Esophagus squamous epithelium (tissue), 5 donors: Measurements from ENCODE around the gene CAB39L. TPM values are rescaled to one million over a fixed set of nuclear protein-coding genes. Genes with fewer than 3 reads are reported as not detected.
A peak's percentile ranks its signal among the peaks of the same experiment; 100 is the strongest.

Experiments used
- DNase-seq: peaks from one replicate; lab custom pipeline; 2025; lab: John Stamatoyannopoulos, UW
- H3K27ac ChIP-seq, 4 donors: fragments of 200-600 bp; sonication (generic); one replicate each; pipeline ENCODE4 v1.5.1; 2016 to 2019; ENCODE audit warnings: mild to moderate bottlenecking in 1 of 4
- H3K27me3 ChIP-seq, 4 donors: fragments of 200-600 bp; sonication (generic); 1 replicate in 3 of 4; 2 replicates in 1 of 4; pipeline versions ENCODE4 v1.5.1 to v1.6.0; 2017 to 2021; ENCODE audit warnings: antibody characterized with exemption in 1 of 4
- H3K36me3 ChIP-seq, 3 donors: fragments of 200-600 bp; sonication (generic); one replicate each; pipeline ENCODE4 v1.5.1; 2016 to 2019
- H3K4me1 ChIP-seq, 3 donors: fragments of 200-600 bp; sonication (generic); one replicate each; pipeline ENCODE4 v1.5.1; 2017 to 2019
- H3K4me3 ChIP-seq, 4 donors: fragments of 200-600 bp; sonication (generic); 1 replicate in 3 of 4; 2 replicates in 1 of 4; pipeline ENCODE4 v1.5.1; 2016 to 2019; ENCODE audit warnings: mild to moderate bottlenecking in 2 of 4, moderate library complexity in 1 of 4
- H3K9me3 ChIP-seq, 3 donors: fragments of 200-600 bp; sonication (generic); one replicate each; pipeline ENCODE4 v1.5.1; 2016 to 2019
- POLR2A ChIP-seq, 4 donors: fragments of 450-650 bp; IDR thresholded peaks; one replicate each; pipeline ENCODE4 v1.6.1; 2017; ENCODE audit warnings: antibody characterized with exemption in 4 of 4, mild to moderate bottlenecking in 4 of 4, moderate library complexity in 3 of 4
- WGBS, 2 donors: methylation state at CpG; one replicate each; pipeline ENCODE4 v1.1.5; 2018; 5-methylcytosine and 5-hydroxymethylcytosine counted together
- intact Hi-C: fragments of 100-400 bp; cut with DNase I; formaldehyde crosslinking; loops from one replicate; pipeline ENCODE4 v1.15.0; 2022
- total RNA-seq, 4 donors: library from RNA; depleted of rRNA; stranded (reverse); fragments of >200 nt; gene quantifications; one replicate each; pipeline ENCODE4 v1.1.0, GENCODE V29; 2016
- TF ChIP-seq, protein P1 (sequence below), 6 experiments: fragments of 450-650 bp in 4 of 6; fragments of 200-600 bp in 2 of 6; sonication (generic) in 2 of 6; IDR thresholded peaks; one replicate each; pipeline ENCODE4 v1.5.1; 2016 to 2019; ENCODE audit warnings: antibody characterized with exemption in 6 of 6, mild to moderate bottlenecking in 4 of 6, moderate library complexity in 4 of 6
- donor health status: DM: yes; HTN: yes; CAD: no.

Gene CAB39L
- total RNA-seq, 4 donors from 2014 or later: 16.9 to 29.2 (median 21.2) TPM

DNA sequence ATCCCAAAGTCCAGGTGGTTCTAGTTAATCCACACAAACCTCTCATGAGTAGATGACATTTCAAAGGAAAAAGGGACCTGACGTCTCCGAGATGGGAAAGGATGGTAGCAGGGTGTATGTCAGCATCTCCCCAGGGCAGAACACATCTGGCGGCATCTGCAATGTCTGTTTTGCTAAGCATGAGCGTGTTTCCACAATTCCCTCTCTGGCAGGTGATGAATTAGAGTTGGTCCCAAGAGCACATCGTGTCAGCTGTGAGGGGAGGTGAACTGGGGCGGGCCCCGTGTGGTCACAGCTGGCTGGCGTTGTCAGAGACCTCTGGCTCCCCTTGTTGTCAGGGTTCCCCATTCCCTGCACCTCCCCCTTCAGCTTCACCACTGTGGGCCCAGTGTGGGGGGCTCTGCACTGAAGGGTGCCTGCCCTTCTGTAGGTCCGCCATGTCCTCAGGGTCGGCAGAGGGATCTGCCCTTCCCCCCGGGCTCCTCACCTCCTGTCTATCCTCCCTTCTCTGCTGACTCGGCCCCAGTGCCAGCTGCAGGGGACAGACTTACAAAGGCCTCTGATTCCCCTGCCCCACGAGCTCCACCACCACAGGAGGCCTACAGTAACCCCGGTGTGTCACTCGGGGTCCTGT lies 138.0 kb downstream of the CAB39L start:
- WGBS, 2 donors: 71 to 73% methylated on average over 9 to 13 of the region's 15 CpGs
- Histone ChIP-seq H3K27ac (peak overlapping the region in 3 of 4 donors; percentile 2 to 57 (median 57)), H3K9me3 (no peaks in the 10 kb centered on the region), H3K36me3 (peaks cover 0 to 15% (median 0%) of the 10 kb centered on the region in 3 donors), H3K4me1 (peaks cover 15 to 92% (median 34%) of the 10 kb centered on the region in 3 donors), H3K4me3 (no peak overlapping the region), H3K27me3 (no peaks in the 10 kb centered on the region)
- no peak for TF ChIP-seq POLR2A (IDR thresholded peaks at IDR 0.05)
- TF ChIP-seq, protein P1, sequence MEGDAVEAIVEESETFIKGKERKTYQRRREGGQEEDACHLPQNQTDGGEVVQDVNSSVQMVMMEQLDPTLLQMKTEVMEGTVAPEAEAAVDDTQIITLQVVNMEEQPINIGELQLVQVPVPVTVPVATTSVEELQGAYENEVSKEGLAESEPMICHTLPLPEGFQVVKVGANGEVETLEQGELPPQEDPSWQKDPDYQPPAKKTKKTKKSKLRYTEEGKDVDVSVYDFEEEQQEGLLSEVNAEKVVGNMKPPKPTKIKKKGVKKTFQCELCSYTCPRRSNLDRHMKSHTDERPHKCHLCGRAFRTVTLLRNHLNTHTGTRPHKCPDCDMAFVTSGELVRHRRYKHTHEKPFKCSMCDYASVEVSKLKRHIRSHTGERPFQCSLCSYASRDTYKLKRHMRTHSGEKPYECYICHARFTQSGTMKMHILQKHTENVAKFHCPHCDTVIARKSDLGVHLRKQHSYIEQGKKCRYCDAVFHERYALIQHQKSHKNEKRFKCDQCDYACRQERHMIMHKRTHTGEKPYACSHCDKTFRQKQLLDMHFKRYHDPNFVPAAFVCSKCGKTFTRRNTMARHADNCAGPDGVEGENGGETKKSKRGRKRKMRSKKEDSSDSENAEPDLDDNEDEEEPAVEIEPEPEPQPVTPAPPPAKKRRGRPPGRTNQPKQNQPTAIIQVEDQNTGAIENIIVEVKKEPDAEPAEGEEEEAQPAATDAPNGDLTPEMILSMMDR (IDR thresholded peaks at IDR 0.05): no peak
- DNase-seq: no peak
- intact Hi-C loops: no loop called here

DNA sequence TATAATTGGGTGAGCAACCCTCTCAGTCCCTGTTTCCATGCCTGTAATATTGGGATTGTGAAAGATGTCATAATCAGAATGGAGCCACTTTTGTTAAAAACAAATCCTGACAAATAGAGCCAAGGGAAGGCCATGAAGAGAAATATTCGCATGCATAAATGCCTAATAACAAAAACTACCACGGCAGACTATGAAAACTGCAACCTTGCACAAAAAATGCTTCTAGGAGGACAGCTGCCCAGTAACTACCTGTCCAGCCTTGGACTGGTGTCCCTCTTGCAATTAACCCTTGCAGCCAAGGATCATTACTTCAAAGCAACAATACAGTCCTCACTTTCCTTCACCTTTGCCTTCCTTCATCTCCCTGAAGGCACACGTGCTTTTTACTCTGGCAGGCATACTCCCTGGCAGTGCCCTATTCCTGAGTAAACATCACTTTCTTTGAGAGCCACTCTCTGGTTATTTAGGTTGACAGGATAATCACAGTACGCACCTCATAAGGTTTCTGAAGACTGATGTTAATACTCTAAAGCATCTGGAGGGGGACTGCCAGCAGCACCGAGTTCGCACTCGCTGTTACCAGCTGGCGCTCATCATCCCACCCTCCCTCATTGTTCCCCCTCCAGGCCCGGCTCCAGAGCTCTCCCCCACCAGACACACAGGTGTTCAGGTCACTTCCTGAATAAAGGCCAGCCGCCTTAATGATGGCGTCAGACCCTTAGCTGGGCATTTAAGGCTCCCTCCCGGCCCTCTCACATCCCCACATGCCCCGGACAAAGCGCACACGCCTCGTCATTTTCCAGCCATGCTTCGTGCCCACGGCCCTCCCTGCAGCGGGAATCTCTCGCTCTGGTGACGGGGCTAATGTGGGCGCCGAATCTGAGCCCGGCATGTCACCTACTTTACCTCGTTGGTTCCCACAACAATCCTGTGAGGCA lies 138.8 kb downstream of the CAB39L start:
- WGBS, 2 donors: 46 to 77% methylated on average over 23 of the region's 25 CpGs
- no peak for DNase-seq
- H3K36me3 ChIP-seq: peaks cover 0 to 7% (median 0%) of the 10 kb centered on the region in 3 donors
- no peak overlapping the region for H3K4me3 ChIP-seq
- H3K27ac ChIP-seq: peak overlapping the region in 3 of 4 donors; percentile 27 to 68 (median 57)
- TF ChIP-seq POLR2A (IDR thresholded peaks at IDR 0.05): no peak
- TF ChIP-seq, protein P1 (IDR thresholded peaks at IDR 0.05): no peak
- peaks cover 15 to 95% (median 34%) of the 10 kb centered on the region in 3 donors for H3K4me1 ChIP-seq
- H3K27me3 ChIP-seq: no peaks in the 10 kb centered on the region
- no peaks in the 10 kb centered on the region for H3K9me3 ChIP-seq
- intact Hi-C loops: loop anchor here (5.0 kb wide), 2 partner anchors 132 to 302 kb away; no protein-coding TSS in a partner anchor

DNA sequence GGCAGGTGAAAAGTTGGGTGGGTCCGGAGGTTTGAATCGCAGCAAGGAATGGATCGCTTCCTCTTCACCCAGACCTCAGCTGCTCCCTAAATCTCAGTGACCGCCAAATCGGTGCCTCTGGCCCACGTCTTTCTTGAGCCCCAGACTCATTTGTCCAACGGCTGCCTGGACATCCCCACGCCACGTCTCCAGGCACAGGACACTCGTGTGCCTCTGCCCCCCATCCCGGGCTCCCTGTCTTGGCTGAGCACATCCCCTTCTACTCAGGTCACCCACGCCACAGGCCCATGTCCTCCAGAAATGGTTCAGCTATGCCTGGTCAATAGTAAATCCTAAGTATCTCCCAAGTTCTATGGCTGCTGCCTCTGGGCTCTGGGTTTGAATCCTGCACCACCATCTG lies 139.5 kb downstream of the CAB39L start:
- peak overlapping the region in 3 of 4 donors; percentile 27 to 68 (median 45) for H3K27ac ChIP-seq
- intact Hi-C loops: loop anchor here (5.0 kb wide), 2 partner anchors 133 to 303 kb away; no protein-coding TSS in a partner anchor
- no peaks in the 10 kb centered on the region for H3K9me3 ChIP-seq
- no peak for TF ChIP-seq POLR2A (IDR thresholded peaks at IDR 0.05)
- TF ChIP-seq, protein P1 (IDR thresholded peaks at IDR 0.05): no peak
- no peak for DNase-seq
- peaks cover 15 to 88% (median 30%) of the 10 kb centered on the region in 3 donors for H3K4me1 ChIP-seq
- no peaks in the 10 kb centered on the region for H3K36me3 ChIP-seq
- no peaks in the 10 kb centered on the region for H3K27me3 ChIP-seq
- WGBS, 2 donors: 94 to 95% methylated on average over 11 to 12 of the region's 12 CpGs
- no peak overlapping the region for H3K4me3 ChIP-seq

DNA sequence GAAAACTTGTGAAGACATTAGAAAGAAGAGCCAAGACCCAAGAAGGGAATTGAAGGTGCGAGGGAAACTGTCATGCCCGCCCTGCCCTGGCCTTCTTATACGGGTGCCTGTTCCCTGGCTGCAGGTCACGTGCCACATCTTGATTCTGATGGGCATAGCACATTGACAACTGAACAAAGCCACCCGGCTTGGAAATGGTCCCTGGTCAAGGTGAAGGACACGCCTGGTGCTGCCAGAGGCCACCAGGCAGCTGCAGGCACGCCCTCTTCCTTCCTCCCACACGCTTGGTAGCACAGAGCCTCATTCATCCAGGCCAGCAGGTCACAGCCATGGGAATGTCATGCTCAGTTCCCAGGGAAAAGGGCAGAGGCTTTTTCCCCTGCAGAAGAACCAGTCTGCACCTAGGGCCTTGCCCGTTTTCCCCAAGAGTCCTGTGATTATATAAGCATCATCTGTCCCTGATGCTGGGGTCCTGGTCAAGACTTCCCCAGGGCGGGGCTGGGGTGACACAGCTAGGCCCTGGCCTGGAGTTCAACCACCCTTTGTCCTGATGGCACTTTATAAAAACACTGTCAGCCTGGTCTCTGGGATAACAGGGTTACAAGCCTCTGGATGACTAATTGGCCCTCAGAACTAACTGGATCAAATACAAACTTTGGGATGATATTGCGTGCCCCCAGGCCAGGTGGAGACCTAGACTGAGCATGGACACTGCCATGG lies 140.2 kb downstream of the CAB39L start:
- TF ChIP-seq, protein P1 (IDR thresholded peaks at IDR 0.05): no peak
- no peak for TF ChIP-seq POLR2A (IDR thresholded peaks at IDR 0.05)
- H3K27me3 ChIP-seq: no peaks in the 10 kb centered on the region
- no peaks in the 10 kb centered on the region for H3K9me3 ChIP-seq
- H3K27ac ChIP-seq: peak overlapping the region in 3 of 4 donors; percentile 27 to 68 (median 45)
- WGBS, 2 donors: 65 to 66% methylated on average over 9 to 11 of the region's 11 CpGs
- H3K36me3 ChIP-seq: no peaks in the 10 kb centered on the region
- peaks cover 14 to 81% (median 24%) of the 10 kb centered on the region in 3 donors for H3K4me1 ChIP-seq
- H3K4me3 ChIP-seq: no peak overlapping the region
- intact Hi-C loops: loop anchor here (5.0 kb wide), 2 partner anchors 134 to 304 kb away; no protein-coding TSS in a partner anchor
- no peak for DNase-seq
